HL-60/S4 treated with retinoic acid at 250 ng/mL for 4 days and 3 days (cell line): ENCODE measurements around the gene ZNF791.
"Not testable (repeated sequence)": the region's sequence is repeated elsewhere in the genome, so short reads cannot be mapped to it uniquely, and the experiment has no call there.

ENCODE experiments used
- in situ Hi-C: fragments of 300-500 bp; cut with MboI; formaldehyde crosslinking; loops from 2 replicates; pipeline ENCODE4 v1.7.0; 2022; ENCODE audit warnings: low sequenced_read_pairs

The ZNF791 gene

DNA sequence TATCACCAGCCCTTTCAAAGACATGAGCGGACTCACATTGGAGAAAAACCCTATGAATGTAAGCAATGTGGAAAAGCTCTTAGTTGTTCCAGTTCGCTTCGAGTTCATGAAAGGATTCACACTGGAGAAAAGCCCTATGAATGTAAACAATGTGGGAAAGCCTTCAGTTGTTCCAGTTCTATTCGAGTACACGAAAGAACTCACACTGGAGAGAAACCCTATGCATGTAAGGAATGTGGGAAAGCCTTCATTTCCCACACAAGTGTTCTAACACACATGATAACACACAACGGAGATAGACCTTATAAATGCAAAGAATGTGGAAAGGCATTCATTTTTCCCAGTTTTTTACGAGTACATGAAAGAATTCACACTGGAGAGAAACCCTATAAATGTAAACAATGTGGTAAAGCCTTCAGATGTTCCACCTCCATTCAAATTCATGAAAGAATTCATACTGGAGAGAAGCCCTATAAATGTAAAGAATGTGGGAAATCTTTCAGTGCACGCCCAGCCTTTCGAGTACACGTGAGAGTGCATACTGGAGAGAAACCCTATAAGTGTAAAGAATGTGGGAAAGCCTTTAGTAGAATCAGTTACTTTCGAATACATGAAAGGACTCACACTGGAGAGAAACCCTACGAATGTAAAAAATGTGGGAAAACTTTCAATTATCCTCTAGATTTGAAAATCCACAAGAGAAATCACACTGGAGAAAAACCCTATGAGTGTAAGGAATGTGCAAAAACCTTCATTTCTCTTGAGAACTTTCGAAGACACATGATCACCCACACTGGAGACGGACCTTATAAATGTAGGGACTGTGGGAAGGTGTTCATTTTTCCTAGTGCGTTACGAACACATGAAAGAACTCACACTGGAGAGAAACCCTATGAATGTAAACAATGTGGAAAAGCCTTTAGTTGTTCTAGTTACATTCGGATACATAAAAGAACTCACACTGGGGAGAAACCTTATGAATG is 17.6 kb downstream of the ZNF791 start:
- in situ Hi-C loops, result no loop called here

DNA sequence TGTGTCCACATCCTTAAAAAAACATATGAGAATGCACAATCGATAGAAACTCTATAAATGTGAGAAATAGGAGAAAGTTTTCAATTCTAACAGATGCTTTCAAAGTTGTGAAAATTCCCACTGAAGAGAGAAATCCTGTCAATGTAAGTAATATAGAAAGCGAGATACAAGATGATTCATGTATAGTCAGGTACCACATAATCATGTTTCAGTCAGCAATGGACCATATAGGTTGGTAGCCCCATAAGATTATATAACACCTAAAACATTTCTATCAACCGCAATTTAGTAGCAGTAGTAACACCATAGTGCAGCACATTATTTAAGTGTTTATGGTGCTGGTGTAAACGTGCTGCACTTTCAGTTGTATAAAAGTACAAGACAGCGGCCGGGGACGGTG is 18.5 kb downstream of the ZNF791 start:
- in situ Hi-C loops, result no loop called here

- in situ Hi-C loops, result no loop called here
Measured at GRCh38 chr19:12636631-12637030, 25.9 kb downstream of the ZNF791 start.

- in situ Hi-C loops, result no loop called here
Measured at GRCh38 chr19:12638611-12639182, 28.0 kb downstream of the ZNF791 start.

GRCh38 chr19:12639901-12640613 is 29.3 kb downstream of the ZNF791 start:
- in situ Hi-C loops, result no loop called here

DNA sequence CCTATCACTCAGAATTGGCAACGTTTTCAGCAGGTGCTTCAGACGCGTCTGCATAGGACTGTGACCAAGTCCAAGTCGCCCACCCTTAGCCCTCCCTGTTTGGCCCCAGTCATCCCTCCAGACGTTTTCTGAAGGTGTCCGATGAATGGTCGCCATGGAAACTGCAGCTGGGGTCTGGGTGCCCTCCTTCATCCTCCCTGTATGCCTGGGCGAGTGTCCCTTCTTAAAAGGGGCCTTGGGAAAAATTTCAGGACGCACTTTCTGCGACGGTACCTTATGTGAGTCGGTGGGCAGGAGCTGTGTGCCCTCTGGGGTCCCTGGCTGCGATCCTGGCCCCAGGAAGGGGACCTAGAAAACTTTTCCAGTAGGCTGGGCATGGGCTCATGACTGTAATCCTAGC is 30.7 kb downstream of the ZNF791 start:
- in situ Hi-C loops, result no loop called here

- in situ Hi-C loops, result no loop called here
Measured at GRCh38 chr19:12642506-12642905, 31.8 kb downstream of the ZNF791 start.

DNA sequence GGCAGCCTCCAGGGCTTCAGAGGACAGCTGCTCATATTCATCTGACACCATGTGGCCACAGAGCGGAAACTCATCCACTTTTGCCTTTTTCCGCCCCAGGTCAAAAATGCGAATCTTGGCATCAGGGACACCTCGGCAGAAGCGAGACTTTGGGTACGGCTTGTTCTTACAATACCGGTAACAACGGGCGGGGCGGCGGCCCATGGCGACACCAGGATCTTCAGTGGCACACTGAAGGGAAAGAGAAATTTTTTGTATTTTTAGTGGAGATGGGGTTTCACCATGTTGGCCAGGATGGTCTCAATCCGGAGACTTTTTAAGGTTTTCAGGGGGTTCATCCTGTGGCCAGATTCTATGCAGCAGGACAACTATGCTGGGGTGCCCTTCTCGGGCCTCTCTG is 33.0 kb downstream of the ZNF791 start:
- in situ Hi-C loops, result not testable (repeated sequence)

DNA sequence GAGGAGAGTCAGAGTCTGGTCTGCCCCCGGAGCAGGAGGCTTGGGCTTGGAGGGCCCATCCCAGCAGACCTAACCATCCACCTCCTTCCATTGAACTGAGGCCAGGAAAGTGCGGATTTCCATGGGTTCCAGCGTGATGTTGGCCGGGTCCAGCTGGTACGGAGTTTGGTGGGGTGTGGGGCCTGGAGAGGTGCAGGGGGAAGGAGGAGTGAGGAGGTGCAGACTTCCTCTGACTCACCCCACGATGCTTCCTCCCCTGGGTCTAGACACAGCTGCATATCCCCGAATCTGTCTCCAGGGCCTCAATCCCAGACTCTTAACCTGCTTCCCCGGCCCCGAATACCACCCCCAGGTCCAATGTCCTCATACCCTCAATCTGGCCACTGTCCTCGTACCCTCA is 35.8 kb downstream of the ZNF791 start:
- in situ Hi-C loops, result no loop called here

DNA sequence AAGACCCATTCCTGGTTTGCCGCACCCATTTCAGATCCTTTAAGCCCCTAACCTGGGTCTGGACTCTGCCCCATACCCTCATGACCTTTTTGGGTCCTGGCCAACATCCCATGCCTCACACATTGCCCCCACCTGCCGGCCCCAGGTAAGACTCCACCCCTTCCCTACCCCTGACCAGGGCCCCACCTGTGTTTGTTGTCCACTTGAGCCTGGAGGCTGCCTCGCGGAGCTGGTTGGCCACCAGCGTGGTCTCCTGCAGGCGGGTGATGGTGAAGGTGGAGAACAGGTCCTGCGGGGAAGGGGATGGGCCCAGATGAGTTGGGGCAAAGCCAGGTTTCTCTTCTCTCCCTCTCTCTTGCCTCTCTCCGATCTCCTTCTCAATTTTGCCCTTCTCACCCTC is 36.3 kb downstream of the ZNF791 start:
- in situ Hi-C loops, result no loop called here

DNA sequence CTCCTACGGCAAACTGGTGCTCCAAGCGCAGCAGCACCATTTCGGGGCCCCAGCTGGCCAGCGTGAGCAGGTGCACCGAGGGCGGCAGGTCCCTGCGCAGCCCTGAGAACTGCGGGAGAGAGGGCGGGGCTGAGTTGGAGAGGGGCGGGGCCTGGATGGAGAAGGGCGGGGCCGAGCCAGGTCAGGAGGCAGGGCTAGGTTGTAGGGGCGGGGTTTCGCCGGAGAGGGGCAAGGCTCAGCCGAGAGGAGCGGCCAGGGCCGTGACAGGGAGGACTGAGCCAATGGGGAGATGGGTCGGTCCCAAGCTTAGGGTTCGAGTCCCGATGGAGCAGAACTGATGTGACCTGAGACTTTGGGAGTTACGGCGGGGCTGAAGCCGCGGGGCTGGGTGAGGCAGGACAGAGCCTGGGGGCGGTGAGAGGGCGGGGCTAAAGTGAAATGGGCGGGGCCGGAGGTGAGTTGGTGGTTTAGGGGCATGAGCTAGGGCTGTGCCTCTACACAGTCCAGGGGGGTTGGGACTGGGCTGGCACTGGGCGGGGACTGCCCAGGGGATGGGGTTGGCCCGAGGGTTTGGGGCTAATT is 36.9 kb downstream of the ZNF791 start:
- in situ Hi-C loops, result no loop called here

GRCh38 chr19:12648088-12648487 is 37.4 kb downstream of the ZNF791 start:
- in situ Hi-C loops, result no loop called here

GRCh38 chr19:12649941-12650340 is 39.2 kb downstream of the ZNF791 start:
- in situ Hi-C loops, result loop anchor here (25.0 kb wide), 1 partner anchor 88 kb away; the partner anchor contains the start of gene ZNF564

GRCh38 chr19:12652219-12652618 is 41.5 kb downstream of the ZNF791 start:
- in situ Hi-C loops, result loop anchor here (25.0 kb wide), 1 partner anchor 90 kb away; the partner anchor contains the start of gene ZNF564

DNA sequence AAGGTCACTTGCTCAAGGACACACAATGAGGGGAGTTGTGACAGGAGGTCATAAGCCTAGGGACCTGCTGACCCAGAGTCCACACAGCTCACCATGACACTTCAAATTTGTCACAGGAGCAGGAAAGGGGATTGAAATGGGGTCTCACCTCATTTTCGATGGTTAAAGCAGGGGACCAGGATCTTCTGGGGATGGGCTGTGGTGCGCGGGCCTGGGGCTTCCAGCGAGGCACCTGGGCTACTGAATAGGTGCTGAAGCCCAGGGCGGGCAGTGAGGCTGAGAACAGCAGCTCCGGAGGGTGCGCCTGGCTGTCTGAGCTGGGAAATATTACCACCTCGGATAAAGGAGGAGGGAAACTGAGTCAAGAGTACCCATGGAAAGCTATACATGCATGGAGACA is 44.8 kb downstream of the ZNF791 start:
- in situ Hi-C loops, result loop anchor here (25.0 kb wide), 1 partner anchor 93 kb away; the partner anchor contains the start of gene ZNF564

GRCh38 chr19:12656899-12657571 is 46.3 kb downstream of the ZNF791 start:
- in situ Hi-C loops, result loop anchor here (25.0 kb wide), 1 partner anchor 95 kb away; the partner anchor contains the start of gene ZNF564

DNA sequence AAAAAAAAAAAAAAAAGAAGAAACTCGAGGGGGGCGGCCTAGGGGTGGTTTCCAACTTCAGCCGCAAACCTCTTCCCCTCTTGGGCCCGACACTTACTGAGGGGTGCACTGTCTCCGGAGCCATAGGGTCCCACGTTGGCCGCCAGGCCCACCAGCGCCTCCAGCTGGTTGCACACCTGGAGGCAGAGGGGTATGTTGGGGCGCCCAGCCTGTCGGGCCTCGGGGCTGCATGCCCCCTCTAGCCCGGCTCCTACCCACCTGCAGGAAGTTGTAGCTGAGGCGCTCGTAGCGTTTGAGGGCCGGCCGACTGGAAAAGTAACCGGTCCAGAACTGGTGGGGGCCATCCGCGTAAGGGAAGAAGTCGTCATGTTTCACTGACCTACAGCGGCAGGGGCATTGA is 47.2 kb downstream of the ZNF791 start:
- in situ Hi-C loops, result loop anchor here (25.0 kb wide), 1 partner anchor 96 kb away; the partner anchor contains the start of gene ZNF564

- in situ Hi-C loops, result loop anchor here (25.0 kb wide), 1 partner anchor 99 kb away; the partner anchor contains the start of gene ZNF564
Measured at GRCh38 chr19:12660980-12661379, 50.3 kb downstream of the ZNF791 start.

GRCh38 chr19:12664406-12665280 is 53.9 kb downstream of the ZNF791 start:
- in situ Hi-C loops, result loop anchor here (25.0 kb wide), 1 partner anchor 102 kb away; the partner anchor contains the start of gene ZNF564
